ENCODE results near the gene TOMM70.

Gene TOMM70

DNA sequence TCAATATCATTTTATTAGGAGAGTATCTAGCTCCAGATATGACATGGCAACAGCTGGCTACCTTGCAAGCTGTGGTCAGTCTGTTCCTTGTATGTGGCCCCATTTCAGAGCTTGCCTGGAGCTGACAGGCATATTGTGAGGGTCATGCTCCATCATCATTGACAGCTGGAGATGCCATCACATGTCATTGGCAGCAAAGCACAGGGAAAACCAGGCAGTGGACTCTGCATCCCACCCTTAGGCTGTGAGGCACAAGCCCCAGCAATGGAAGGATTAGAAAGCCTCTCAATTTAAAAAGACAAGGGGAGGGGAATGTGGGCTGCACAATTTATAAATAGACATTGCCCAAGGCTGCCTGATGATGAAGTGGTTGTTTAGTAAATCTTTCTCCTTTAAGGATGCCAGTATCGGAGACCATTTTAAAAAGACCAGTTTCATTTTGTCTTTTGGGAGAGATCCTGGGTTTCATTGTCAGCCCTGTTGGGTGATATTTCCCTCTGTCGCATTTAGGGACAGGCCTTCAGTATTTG is 28.4 kb upstream of the TOMM70 start:
- Histone ChIP-seq H3K27me3 (no peaks in the 10 kb centered on the region), H3K4me1 (no peaks in the 10 kb centered on the region), H4K20me1 (no peaks in the 10 kb centered on the region), H3K27ac (no peak overlapping the region), H3K4me2 (no peak overlapping the region), H3K9ac (no peak overlapping the region), H3K4me3 (no peak overlapping the region), H3K9me3 (peaks cover 3% of the 10 kb centered on the region; the same call in 1 of the 2 replicates), H3K36me3 (no peaks in the 10 kb centered on the region)
- no peak for TF ChIP-seq Cebpa-rat (IDR thresholded peaks at IDR 0.05)

DNA sequence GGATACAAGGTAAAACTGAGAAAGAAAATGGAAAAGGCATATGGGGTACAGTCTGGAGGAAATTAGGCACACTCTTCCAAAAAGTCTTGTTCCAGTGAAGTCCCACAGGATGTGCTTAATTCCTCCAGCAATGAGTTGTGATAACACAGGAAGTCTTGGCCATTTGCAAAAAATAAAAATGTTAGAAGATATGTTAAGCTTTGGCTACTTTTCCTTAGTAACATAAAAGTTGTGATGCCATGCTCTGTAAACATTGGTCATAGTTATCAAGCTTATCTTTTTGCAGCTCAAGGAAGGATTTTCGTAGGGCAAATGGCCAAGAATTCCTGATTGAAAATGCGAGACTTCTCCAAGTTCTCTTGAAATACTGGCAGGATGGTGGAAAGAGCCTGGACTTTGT is 26.8 kb upstream of the TOMM70 start:
- Histone ChIP-seq H3K27ac (no peak overlapping the region), H3K4me2 (no peak overlapping the region), H4K20me1 (no peaks in the 10 kb centered on the region), H3K9ac (no peak overlapping the region), H3K9me3 (no peaks in the 10 kb centered on the region), H3K4me3 (no peak overlapping the region), H3K36me3 (no peaks in the 10 kb centered on the region), H3K4me1 (peaks cover 7% of the 10 kb centered on the region), H3K27me3 (no peaks in the 10 kb centered on the region)
- no peak for TF ChIP-seq Cebpa-rat (IDR thresholded peaks at IDR 0.05)

DNA sequence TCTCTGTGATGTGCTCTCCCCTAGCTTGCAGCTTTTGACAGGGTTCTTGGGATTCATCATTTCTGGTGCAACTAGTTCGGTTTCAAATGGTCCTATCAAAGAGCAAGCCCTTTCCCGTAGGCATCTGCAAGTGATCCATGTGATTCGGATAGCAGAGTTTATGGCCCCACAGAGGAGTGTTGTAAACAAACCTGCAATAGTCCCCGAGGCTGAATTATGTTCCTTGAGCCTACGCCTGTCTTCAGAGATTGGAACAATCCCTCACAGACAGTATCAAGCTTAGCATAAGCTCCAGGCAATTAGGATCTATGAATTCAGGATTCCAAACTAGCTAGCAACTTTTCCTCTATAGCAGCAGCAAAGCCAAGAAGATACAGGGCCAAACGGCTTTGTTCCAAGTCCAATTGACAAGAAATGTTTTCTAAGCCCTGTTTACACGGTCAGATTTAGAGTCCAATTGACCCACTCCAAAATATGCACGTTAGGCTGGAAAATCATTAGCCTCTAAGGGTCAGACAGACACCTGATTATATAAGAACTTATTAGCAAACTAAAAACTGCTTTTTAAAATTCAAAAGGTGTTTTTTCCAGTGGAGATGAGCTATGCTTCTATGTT is 25.3 kb upstream of the TOMM70 start:
- H4K20me1 ChIP-seq: no peaks in the 10 kb centered on the region
- H3K9me3 ChIP-seq: no peaks in the 10 kb centered on the region
- no peak overlapping the region for H3K9ac ChIP-seq
- peaks cover 10% of the 10 kb centered on the region for H3K4me1 ChIP-seq
- no peaks in the 10 kb centered on the region for H3K27me3 ChIP-seq
- no peak overlapping the region for H3K27ac ChIP-seq
- no peak overlapping the region for H3K4me3 ChIP-seq
- no peak overlapping the region for H3K4me2 ChIP-seq
- no peaks in the 10 kb centered on the region for H3K36me3 ChIP-seq
- no peak for TF ChIP-seq Cebpa-rat (IDR thresholded peaks at IDR 0.05)

DNA sequence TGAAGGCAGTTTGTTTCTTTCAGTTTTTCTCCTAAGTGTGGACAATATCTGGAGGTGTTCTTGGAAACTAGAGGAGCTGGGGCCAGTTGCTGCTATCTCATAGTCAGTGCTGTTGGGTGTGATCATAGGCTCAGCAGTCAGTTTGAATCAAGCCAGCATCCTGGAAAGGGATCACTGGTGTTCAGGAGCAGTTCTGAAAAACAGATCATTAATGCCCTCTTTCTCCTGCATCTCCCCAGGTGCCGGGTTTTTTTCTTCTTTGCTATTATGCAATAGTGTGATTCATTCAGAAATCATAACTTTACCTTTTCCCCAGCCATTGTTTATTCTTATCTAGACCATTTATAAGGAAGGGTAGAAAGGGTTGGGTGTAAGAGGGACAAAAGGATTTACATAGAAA is 24.4 kb upstream of the TOMM70 start:
- H3K9me3 ChIP-seq: no peaks in the 10 kb centered on the region
- no peak for TF ChIP-seq Cebpa-rat (IDR thresholded peaks at IDR 0.05)
- H3K4me3 ChIP-seq: no peak overlapping the region
- no peaks in the 10 kb centered on the region for H3K36me3 ChIP-seq
- H4K20me1 ChIP-seq: no peaks in the 10 kb centered on the region
- peaks cover 10% of the 10 kb centered on the region for H3K4me1 ChIP-seq
- no peak overlapping the region for H3K27ac ChIP-seq
- H3K4me2 ChIP-seq: no peak overlapping the region
- no peaks in the 10 kb centered on the region for H3K27me3 ChIP-seq
- no peak overlapping the region for H3K9ac ChIP-seq

DNA sequence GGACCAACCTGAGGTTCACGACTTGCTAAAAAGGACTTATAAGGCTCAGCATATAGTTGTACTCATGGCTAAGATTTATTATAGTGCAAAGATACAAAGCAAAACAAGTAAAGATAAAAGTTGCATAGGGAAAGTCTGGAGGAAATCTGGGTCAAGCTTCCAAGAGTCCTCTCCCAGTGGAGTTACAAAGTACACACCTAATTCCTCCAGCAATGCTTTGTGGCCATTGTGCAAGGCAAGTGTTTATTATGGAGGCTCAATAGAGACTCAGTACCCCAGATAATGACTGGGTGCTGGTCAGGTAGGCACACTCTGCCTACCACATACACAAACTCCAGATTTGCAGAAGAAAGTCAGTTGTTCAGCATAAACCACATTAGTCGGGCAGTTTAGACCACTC is 23.4 kb upstream of the TOMM70 start:
- Histone ChIP-seq H3K4me2 (no peak overlapping the region), H3K4me1 (peaks cover 16% of the 10 kb centered on the region), H3K27me3 (no peaks in the 10 kb centered on the region), H3K27ac (no peak overlapping the region), H3K36me3 (no peaks in the 10 kb centered on the region), H3K9ac (no peak overlapping the region), H4K20me1 (no peaks in the 10 kb centered on the region), H3K4me3 (no peak overlapping the region), H3K9me3 (no peaks in the 10 kb centered on the region)
- TF ChIP-seq Cebpa-rat (IDR thresholded peaks at IDR 0.05): no peak

DNA sequence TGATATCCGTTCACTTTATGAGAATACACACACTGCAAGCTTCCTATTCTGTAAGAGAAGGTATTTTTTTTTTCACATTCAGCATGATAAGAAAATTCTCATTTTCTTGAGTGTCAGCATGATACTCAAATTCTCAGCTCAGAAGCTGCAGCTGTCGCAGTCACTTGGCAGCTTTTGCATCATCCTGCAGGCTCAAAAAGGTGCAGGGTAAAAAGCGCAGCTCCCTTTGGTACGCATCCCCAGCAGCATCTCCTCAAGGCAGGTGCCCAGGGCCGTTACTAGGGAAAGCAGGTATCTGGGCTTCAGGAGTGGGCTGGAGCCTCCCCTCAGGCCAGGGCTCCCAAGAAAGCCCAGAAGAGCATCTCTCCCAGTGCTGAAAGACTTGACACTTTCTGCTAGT is 22.7 kb upstream of the TOMM70 start:
- no peaks in the 10 kb centered on the region for H3K36me3 ChIP-seq
- H3K4me2 ChIP-seq: no peak overlapping the region
- H3K27me3 ChIP-seq: no peaks in the 10 kb centered on the region
- no peak overlapping the region for H3K4me3 ChIP-seq
- H3K9ac ChIP-seq: no peak overlapping the region
- H3K9me3 ChIP-seq: no peaks in the 10 kb centered on the region
- H4K20me1 ChIP-seq: no peaks in the 10 kb centered on the region
- peaks cover 16% of the 10 kb centered on the region for H3K4me1 ChIP-seq
- TF ChIP-seq Cebpa-rat (IDR thresholded peaks at IDR 0.05): no peak
- H3K27ac ChIP-seq: no peak overlapping the region

DNA sequence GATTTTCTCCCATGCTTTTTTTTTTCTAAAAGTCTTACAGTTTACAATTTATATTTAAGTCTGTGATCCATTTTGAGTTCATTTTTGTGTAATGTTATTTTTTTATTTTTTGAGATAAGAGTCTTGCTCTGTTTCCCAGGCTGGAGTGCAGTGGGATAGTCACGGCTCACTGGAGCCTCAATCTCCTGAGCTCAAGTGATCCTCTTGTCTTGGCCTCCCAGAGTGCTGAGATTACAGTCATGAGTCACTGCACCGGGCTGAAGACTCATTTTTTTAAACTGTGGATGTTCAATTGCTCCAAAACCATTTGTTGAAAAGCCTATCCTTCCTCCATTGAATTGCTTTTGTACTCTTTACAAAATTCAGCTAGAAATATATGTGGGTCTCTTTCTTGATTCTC is 20.0 kb upstream of the TOMM70 start:
- Histone ChIP-seq H3K9ac (no peak overlapping the region), H3K36me3 (no peaks in the 10 kb centered on the region), H3K4me2 (no peak overlapping the region), H3K27ac (no peak overlapping the region), H3K4me1 (peaks cover 16% of the 10 kb centered on the region), H3K27me3 (no peaks in the 10 kb centered on the region), H4K20me1 (no peaks in the 10 kb centered on the region), H3K9me3 (no peaks in the 10 kb centered on the region), H3K4me3 (no peak overlapping the region)
- TF ChIP-seq Cebpa-rat (IDR thresholded peaks at IDR 0.05): no peak

DNA sequence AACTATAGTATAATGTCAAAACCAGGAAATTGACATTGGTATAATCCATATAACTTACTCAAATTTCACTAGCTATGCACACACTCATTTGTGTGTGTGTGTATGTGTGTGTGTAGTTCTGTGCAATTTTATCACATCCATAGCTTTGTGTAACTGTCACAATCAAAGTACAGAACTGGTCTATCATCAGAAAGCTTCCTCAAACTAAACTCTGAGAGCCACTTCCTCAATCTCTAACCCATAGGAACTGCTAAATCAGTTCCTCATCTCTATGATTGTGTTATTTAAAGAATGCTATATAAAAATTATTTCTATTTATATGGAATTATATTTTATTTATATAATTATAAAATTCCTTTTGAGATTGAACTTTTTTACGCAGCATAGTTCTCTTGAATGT is 18.5 kb upstream of the TOMM70 start:
- no peak for TF ChIP-seq Cebpa-rat (IDR thresholded peaks at IDR 0.05)
- no peak overlapping the region for H3K27ac ChIP-seq
- H4K20me1 ChIP-seq: no peaks in the 10 kb centered on the region
- peak overlapping the region; percentile 22; the same call in 1 of the 2 replicates for H3K4me2 ChIP-seq
- H3K9ac ChIP-seq: no peak overlapping the region
- H3K9me3 ChIP-seq: no peaks in the 10 kb centered on the region
- no peaks in the 10 kb centered on the region for H3K27me3 ChIP-seq
- H3K4me3 ChIP-seq: no peak overlapping the region
- H3K36me3 ChIP-seq: no peaks in the 10 kb centered on the region
- H3K4me1 ChIP-seq: peaks cover 16% of the 10 kb centered on the region

DNA sequence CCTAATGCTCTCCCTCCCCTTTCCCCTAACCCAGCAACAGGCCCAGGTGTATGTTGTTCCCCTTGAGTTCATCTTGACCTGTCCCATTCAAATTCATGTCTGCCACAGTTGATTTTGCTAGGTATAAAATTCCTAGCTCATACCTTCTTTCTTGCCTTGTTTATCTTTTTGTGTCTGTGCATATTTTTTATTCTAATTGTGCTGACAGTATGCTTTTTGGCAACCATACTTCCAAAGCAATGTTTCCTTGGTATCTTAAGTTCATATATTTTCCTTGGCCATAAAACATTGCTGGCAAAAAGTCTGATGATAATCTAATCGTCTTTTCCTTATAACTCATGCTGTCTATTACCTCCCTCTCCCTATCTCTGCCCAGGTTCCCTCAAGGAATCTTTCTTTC is 16.0 kb upstream of the TOMM70 start:
- Histone ChIP-seq H3K27me3 (no peaks in the 10 kb centered on the region), H3K9me3 (no peaks in the 10 kb centered on the region; the same call in 1 of the 2 replicates), H3K4me1 (peaks cover 7% of the 10 kb centered on the region; the same call in 1 of the 2 replicates), H3K4me2 (no peak overlapping the region), H4K20me1 (no peaks in the 10 kb centered on the region), H3K36me3 (no peaks in the 10 kb centered on the region; the same call in 1 of the 2 replicates), H3K4me3 (no peak overlapping the region), H3K9ac (no peak overlapping the region), H3K27ac (no peak overlapping the region)
- no peak for TF ChIP-seq Cebpa-rat (IDR thresholded peaks at IDR 0.05)

DNA sequence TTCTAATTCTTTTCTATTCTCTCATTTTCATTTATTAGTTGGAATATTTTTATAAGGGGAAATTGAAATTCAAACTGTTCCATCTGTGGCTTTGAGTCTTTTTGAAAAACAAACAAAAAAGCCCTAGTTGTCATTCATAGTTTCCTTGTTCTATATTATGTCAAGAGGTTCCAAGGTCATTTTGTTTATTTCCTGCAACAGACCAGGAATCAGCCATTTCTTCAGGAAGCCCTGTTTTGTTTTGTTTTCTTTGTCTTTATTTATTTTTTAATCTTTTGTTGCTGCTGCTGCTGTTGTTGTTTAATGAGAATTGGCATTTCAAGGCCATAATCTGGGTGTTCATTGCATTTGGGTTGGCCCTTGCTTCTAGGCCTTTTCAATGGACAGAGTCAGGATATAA is 15.3 kb upstream of the TOMM70 start:
- Histone ChIP-seq H3K36me3 (no peaks in the 10 kb centered on the region; the same call in 1 of the 2 replicates), H3K9ac (no peak overlapping the region), H3K27ac (no peak overlapping the region), H3K4me2 (no peak overlapping the region), H3K4me1 (peaks cover 7% of the 10 kb centered on the region; the same call in 1 of the 2 replicates), H4K20me1 (no peaks in the 10 kb centered on the region), H3K9me3 (no peaks in the 10 kb centered on the region; the same call in 1 of the 2 replicates), H3K27me3 (no peaks in the 10 kb centered on the region), H3K4me3 (no peak overlapping the region)
- no peak for TF ChIP-seq Cebpa-rat (IDR thresholded peaks at IDR 0.05)

All from BLaER1 (cell line).